NCI-H526 (cell line): Measurements from ENCODE around the gene GBA3.
A peak's percentile ranks its signal among the peaks of the same experiment; 100 is the strongest.

Experiments
- DNase-seq, 2 experiments: peaks; one replicate each; lab custom pipeline; 2025; lab: John Stamatoyannopoulos, UW

The GBA3 gene

GRCh38 chr4:22692736-22693135 is at the start of gene GBA3:
Gene GBA3 (plus strand): TSS chr4:22692937.
- peak; percentile 3 to 56 for DNase-seq

DNA sequence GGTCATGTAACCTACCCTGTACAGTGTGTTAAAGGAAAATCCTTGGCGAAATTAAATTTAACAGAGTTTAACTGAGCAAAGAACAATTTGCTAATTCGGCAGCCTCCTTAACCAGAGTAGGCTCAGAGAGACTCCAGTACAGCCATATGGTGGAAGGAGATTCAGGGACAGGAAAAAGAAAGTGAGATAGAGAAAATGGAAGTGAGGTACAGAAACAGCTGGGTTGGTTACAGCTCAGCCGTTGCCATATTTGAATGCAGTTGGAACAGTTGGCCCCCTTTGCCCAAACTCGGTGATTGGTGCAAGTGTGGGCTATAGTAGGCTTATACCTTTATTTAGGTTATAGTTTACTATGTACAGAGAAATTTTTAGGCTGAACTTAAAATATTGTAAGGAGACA is 48.8 kb upstream of the GBA3 start:
- no peak for DNase-seq

GRCh38 chr4:22645481-22646182 is 47.1 kb upstream of the GBA3 start:
- no peak for DNase-seq

GRCh38 chr4:22648996-22649395 is 43.7 kb upstream of the GBA3 start:
- no peak for DNase-seq

- DNase-seq: no peak
These were observed 42.0 kb upstream of the GBA3 start for GRCh38 chr4:22650771-22651170.

DNA sequence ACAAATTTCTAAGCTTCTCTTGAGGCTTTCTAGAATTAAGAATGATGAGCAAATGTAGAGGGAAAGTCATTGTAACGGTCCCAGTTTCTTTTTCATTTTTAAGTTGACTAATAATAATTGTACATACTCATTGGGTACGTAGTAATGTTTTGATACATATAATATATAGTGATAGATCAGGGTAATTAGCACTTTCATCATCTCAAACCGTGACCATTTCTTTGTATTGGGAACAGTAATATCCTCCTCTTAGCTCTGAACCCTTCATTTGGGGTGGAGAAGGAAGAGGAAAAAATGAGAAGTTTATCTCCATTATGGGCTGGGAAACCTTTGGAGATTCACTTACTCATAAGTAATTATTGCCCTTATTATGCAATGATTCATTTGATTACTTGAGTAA is 39.0 kb upstream of the GBA3 start:
- DNase-seq: no peak

GRCh38 chr4:22661443-22661842 is 31.3 kb upstream of the GBA3 start:
- no peak for DNase-seq

DNA sequence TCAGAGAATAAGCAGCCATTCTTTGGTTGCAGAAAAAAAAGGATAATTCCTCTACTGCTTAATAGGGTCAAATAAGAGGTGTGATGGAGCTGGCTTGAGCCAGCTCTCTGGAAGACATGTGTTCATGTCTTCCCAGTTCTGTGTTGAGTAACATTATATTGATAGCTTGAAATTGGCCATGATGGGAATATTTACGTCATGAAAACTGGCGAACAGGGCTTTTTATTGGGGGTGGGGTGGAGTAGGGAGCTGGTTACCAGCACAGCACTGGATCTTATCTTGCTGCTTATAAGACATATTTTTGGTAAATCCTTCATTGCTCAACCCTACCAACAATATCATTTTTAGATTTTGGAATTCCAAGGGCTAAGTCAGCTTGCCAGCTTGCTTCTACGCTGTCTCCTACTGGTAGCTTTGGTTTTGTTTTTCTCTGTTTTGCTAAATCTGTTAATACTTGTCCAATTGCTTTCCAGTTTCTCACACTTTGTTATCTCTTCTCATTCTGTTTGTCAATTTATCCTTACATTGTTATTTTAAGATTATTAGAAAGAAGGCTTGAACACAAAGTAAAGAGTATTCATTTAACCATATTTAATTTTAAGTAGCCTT is 25.3 kb upstream of the GBA3 start:
- no peak for DNase-seq

DNA sequence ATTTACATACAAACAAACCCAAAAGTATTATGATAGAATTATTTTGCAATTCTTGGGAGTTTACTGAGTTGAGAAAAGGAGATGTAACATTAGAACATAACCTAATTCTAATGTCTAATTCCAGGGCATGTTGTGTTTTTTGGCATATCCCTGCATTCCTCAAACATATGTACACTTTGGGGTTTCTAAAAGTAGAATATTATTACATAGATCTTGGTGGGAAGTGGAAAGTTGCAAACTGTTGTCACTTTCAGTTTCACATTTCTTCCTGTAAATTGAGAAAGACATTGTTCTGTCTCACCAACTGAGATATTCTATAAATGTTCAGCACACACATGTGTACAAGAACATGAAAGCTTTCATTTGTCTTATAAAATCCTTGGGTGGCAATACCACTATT is 24.4 kb upstream of the GBA3 start:
- DNase-seq: no peak

DNA sequence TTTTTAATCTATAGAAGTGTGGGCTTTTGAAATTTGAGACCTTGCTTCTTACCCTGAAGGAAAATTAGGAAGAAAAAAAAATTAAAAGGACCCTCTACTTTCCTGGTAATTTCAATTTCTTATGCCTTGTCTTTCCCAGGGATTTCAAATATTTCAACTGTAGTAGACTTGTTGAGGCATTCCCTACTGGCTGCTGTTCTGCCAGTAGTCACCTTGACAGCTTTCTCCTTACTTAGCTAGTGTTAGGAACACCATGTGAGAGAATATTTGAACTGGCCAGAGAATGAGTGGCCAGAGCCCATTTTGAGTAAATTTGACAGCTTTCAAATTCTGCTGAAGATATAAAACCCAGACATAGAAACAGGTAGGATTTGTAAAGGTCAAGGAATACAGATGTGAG is 24.0 kb upstream of the GBA3 start:
- no peak for DNase-seq

GRCh38 chr4:22670956-22671355 is 21.8 kb upstream of the GBA3 start:
- DNase-seq: no peak

DNA sequence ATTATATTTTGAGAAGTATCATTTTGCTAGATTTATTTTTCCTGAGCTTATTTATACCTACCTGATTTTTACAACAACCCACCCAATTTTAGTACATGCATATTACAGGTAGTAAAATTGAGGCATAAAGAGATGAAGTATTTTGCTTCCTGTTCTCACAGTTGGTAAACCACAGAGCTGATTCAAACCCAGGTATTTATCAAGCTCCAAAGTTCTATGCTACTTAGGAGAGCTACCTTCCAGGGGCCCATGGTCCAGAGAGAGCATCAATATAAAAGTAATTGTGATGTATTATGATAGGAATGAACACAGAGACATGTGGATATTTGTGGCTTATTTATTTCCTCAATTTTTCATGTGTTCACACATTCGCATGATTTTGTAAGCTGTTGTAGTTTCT is 20.2 kb upstream of the GBA3 start:
- no peak for DNase-seq

DNA sequence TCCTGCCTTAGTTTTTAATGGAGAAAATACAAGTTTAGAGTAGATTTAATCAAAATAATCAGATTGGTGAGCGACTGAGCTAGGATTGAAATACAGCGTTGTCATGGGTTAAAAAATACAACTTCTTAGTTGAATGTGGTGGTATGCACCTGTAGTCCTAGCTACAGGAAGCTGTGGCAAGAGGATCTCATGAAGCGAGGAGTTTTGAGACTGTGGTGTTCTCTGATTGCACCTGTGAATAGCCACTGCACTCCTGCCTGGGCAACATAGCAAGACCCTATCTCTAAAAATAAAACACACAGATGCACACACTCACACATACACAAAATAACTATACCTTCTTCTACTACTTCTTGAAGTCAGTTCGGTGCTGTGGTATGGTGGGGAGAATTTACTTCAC is 19.8 kb upstream of the GBA3 start:
- DNase-seq: no peak

DNA sequence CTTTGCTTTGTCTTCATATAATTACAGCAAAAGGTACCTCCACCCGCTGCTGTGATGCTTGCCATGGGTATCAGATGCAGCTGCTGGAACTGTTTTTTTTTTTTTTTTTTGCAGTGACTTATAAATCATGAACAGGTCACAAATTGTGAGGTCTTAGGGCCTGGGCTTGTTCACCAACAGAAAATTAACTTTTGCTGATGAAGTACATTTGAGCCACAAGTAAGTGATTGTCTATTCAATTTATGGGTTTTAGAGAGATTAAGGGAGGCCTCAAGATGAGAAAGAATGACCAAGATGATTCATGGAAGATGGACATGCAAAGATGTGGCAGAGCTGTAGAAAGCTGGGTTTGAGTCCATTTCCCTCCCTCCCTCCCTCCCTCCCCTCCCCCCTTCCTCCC is 18.0 kb upstream of the GBA3 start:
- DNase-seq: no peak

- DNase-seq: no peak
These were observed 16.7 kb upstream of the GBA3 start for GRCh38 chr4:22676063-22676462.

DNA sequence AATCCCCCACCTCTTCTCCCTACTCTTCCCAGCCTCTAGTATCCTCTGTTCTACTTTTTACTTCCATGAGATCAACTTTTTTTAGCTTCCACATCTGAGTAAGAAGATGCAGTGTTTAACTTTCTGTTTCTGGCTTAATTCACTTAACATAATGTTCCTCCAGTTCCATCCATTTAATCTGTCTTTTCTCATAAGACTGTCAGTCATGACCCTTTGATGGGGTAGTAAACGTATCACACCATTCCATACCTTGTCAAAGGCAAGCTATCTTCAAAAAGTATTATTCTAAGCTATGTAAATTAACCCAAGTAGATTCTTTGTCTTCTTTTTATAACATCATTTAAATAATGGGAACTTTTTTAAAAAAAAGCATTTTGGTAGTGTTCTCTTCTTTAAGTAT is 15.0 kb upstream of the GBA3 start:
- DNase-seq: no peak

DNA sequence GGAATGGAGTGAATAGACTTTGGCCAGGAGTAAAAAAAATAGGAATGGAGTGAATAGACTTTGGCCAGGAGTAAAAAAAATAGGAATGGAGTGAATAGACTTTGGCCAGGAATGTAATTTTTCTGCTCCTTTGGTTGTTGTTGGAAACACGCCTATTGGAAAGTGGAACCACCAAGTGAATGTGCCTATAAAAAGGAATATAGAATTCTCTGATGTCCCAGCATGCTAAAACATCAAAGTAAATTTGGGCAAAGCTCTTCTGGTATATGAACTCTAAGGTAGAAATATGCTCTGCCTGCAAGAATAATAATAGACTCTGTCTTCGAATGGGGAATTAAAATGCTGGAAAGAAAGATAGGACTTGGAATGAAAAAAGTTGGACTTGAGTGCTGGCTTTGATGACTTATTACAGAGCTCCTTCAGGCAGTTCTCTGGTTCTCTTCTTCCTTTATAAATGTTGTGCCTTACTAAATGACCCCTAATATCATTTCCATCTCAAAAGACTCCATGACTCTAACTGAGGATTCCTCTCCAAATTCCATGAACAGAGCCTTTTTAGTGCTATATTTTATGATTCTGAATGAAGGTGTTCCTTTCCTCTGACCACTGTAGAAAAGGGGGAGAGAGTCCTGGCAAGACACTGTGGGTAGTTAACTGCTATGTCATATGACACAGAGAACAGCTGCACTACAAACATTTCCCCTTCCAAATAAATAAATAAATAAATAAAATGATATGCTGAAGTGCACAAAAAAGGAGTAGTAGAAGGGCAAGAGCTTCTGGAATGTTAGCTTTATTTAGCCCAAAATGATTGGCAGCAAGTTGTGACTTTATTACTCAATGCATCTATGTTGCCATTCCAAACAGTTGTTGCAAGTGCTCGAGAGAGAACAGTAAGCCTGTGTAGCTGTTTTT is 13.5 kb upstream of the GBA3 start:
- DNase-seq: no peak

GRCh38 chr4:22680065-22680642 is 12.6 kb upstream of the GBA3 start:
- peak; percentile 42 to 43 for DNase-seq

DNA sequence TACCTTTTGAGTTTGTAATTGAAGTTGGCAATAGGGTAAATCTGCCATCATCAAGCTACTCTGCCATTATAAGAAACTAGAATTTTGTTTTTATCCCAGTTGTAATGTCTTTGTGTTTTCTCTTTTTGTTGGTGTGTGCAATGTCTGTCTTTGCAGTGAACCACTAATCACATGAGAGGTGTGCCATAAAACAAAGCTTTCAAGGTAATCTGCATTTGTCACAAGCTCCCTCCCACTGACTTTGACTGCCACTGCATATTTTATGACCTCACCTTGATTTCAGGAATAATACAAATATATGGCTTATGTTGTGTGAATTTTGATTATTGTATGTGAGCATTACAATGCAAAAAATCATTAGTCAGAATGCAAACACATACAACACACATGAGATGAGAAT is 9.0 kb upstream of the GBA3 start:
- no peak for DNase-seq

DNA sequence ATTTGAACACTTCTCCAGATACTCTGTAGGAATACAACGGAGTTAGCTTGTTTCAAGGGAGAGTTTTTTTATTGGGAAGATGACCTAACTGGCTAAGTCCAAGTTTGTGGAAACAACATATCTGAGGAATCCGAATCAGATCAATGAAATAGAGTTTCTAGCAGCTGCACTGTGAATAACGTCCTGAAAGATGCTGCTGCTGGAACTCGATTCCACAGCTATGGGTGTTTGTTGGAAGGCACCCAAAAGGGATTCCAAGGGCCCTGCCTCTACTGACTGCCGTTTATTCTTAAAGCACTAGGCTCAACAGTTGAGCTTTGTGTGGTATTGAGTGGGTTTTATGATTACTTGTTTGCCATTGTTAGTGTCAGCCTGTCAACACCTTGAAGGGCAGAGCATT is 6.6 kb upstream of the GBA3 start:
- no peak for DNase-seq

- no peak for DNase-seq
These were observed 4.5 kb upstream of the GBA3 start for GRCh38 chr4:22688236-22688635.

DNA sequence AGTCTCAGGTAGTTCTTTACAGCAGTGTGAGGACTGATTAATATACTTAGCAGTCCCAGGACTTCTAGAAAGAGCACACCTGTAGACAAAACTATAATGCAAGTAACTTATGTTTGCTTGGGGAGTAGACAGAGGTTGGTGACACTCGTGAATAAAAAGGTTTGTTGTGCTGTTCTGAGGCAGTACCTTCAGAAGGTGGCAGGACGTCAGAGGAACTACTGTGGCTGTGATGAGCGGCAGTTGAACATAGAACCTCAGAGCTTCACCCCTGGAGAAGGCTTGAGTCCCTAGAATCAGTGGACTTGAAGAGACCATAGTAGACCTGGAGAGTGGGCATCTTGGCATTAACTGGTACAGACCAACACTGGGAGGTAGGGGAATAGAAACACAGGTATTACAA is 3.3 kb upstream of the GBA3 start:
- no peak for DNase-seq

- DNase-seq: no peak
These were observed 2.3 kb downstream of the GBA3 start for GRCh38 chr4:22695029-22695428.
